ENCODE measurements around the gene TARBP2. TPM values are rescaled to one million over a fixed set of nuclear protein-coding genes. Genes with fewer than 3 reads are reported as not detected.

Gene TARBP2
- total RNA-seq, 1 donor from 2014 or later = 12.9 TPM

DNA sequence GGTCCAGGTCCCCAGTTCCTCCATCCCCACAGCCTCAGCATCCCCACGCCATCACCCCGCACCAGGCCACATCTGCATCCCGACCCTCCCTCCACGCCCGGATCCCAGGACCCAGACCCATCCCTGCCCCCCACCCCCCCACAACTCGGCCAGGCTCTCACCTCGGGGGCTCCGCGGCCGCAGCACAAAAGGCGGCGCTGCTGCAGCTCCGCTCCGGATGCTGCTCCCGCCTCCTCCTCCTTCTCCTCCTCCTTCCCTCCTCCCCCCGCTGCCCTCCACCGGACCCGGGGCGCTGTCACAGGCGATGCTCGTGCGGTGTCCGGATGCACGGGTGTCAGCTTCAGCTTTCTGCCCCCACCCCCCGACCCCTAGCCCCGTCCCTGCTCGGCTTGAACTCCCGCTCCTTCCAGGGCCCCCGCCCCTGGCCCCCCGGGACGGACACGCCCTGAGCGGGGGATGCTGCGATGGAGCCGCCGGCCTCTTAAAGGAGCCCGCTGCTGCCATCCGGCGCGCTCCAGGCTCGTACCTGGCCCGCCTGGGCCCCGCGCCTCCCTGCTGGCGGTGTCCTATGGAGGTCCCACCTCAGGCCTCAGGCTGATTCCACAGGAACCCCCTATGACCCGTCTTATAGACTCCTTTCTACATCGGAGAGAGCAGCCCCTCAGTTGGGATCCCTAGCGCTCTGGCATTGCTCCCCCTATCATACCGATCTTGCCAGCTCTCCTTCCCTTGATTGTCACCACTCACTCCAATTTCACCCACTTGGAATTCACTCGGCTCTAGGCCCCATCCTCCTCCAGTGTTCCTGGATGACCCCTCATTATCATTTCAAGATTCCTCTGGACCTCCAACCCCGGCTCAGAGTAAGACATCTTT is 1.6 kb upstream of the TARBP2 start, which contains the start of gene MAP3K12:
TSS of gene MAP3K12 (minus strand) at position 193 of the 876 bp plus-strand sequence. CDS start 12,067 bp downstream, outside the sequence.
- Histone ChIP-seq H3K9me3 (replicated peaks) (no peaks in the 10 kb centered on the region), H3K27me3 (ENCODE audit: low read depth) (no peaks in the 10 kb centered on the region), H3K36me3 (peaks cover 5% of the 10 kb centered on the region), H3K4me3 (peak within 1 kb of the TSS; percentile 80), H3K27ac (replicated peaks) (peak within 1 kb of the TSS; percentile 99), H3K4me1 (peaks cover 63% of the 10 kb centered on the region)
- peak; percentile 68 for DNase-seq
- intact Hi-C loops (cut with micrococcal nuclease) = no loop called here
- TF ChIP-seq, protein P1, sequence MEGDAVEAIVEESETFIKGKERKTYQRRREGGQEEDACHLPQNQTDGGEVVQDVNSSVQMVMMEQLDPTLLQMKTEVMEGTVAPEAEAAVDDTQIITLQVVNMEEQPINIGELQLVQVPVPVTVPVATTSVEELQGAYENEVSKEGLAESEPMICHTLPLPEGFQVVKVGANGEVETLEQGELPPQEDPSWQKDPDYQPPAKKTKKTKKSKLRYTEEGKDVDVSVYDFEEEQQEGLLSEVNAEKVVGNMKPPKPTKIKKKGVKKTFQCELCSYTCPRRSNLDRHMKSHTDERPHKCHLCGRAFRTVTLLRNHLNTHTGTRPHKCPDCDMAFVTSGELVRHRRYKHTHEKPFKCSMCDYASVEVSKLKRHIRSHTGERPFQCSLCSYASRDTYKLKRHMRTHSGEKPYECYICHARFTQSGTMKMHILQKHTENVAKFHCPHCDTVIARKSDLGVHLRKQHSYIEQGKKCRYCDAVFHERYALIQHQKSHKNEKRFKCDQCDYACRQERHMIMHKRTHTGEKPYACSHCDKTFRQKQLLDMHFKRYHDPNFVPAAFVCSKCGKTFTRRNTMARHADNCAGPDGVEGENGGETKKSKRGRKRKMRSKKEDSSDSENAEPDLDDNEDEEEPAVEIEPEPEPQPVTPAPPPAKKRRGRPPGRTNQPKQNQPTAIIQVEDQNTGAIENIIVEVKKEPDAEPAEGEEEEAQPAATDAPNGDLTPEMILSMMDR (IDR thresholded peaks at IDR 0.05; ENCODE audit: borderline replicate concordance) = no peak

- Histone ChIP-seq H3K9me3 (replicated peaks) (no peaks in the 10 kb centered on the region), H3K27me3 (ENCODE audit: low read depth) (no peaks in the 10 kb centered on the region), H3K4me1 (peaks cover 63% of the 10 kb centered on the region), H3K27ac (replicated peaks) (peak overlapping the region; percentile 99), H3K4me3 (peak overlapping the region; percentile 80), H3K36me3 (peaks cover 13% of the 10 kb centered on the region)
- TF ChIP-seq, protein P1 (IDR thresholded peaks at IDR 0.05; ENCODE audit: borderline replicate concordance) = no peak
- peak; percentile 52 for DNase-seq
- intact Hi-C loops (cut with micrococcal nuclease) = no loop called here
These were observed 824 bp upstream of the TARBP2 start for GRCh38 chr12:53500142-53500775.

GRCh38 chr12:53501615-53502181 is 615 bp downstream of the TARBP2 start:
- Histone ChIP-seq H3K27ac (replicated peaks) (peak overlapping the region; percentile 99), H3K4me3 (peak overlapping the region; percentile 80), H3K4me1 (peaks cover 51% of the 10 kb centered on the region), H3K36me3 (peaks cover 27% of the 10 kb centered on the region), H3K9me3 (replicated peaks) (no peaks in the 10 kb centered on the region), H3K27me3 (ENCODE audit: low read depth) (no peaks in the 10 kb centered on the region)
- TF ChIP-seq, protein P1 (IDR thresholded peaks at IDR 0.05; ENCODE audit: borderline replicate concordance) = no peak
- intact Hi-C loops (cut with micrococcal nuclease) = no loop called here
- no peak for DNase-seq

DNA sequence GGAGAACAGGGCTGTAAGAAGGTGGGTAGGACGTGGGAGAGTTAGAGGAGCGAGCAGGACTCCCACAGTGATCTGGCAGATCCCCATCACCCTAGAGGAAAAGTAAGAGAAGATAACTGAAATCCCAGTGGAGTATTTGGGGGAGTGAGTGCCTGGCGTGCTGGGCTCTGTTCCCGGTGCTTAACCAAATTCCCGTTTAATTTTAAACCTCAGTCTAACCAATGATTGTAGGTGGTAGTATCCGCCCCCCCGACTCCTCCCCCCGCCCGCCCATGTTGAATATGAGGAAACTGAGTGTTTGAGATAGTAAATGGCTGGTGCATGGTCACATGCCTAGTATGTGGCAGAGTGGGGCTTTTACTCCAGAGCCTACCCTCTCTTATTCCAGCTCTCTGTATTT is 1.2 kb downstream of the TARBP2 start:
- intact Hi-C loops (cut with micrococcal nuclease) = no loop called here
- peaks cover 47% of the 10 kb centered on the region for H3K4me1 ChIP-seq
- no peaks in the 10 kb centered on the region for H3K27me3 ChIP-seq (ENCODE audit: low read depth)
- peak overlapping the region; percentile 99 for H3K27ac ChIP-seq (replicated peaks)
- peaks cover 34% of the 10 kb centered on the region for H3K36me3 ChIP-seq
- no peak for DNase-seq
- H3K4me3 ChIP-seq = peak overlapping the region; percentile 80
- no peaks in the 10 kb centered on the region for H3K9me3 ChIP-seq (replicated peaks)
- TF ChIP-seq, protein P1 (IDR thresholded peaks at IDR 0.05; ENCODE audit: borderline replicate concordance) = no peak

DNA sequence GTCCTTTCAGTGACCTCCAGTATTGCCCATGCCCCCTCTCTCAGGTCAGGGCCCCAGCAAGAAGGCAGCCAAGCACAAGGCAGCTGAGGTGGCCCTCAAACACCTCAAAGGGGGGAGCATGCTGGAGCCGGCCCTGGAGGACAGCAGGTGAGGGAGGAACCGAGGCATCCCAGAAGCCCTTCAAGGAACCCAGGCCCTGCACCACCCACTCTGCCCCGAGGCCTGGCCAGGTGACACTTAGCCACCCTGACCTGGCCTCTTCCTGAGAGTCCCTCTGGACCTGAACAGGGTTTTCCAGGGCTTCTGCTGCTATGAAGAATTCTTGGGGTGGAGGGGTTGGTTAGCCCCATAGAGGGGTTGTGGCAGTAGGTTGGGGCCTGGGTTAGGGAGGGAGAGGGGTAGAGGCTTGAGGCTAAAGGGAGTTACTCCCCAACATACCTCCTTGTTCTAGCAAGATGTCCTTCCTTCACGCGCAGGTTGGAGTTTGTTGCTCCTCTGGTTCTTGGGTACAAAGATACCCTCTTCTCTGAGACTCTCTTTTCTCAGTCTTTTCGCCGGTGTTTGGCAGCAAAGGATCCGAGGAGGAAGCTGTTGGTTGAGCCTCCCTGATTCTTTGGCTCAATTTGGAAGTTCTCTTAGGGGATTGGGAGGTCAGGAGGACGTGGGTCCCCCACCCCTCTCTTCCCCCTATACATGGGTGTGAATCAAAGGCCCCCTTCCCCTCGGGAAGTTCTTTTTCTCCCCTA is 2.1 kb downstream of the TARBP2 start:
- DNase-seq = no peak
- peaks cover 36% of the 10 kb centered on the region for H3K36me3 ChIP-seq
- no peaks in the 10 kb centered on the region for H3K9me3 ChIP-seq (replicated peaks)
- peak overlapping the region; percentile 80 for H3K4me3 ChIP-seq
- no peaks in the 10 kb centered on the region for H3K27me3 ChIP-seq (ENCODE audit: low read depth)
- intact Hi-C loops (cut with micrococcal nuclease) = no loop called here
- TF ChIP-seq, protein P1 (IDR thresholded peaks at IDR 0.05; ENCODE audit: borderline replicate concordance) = no peak
- peaks cover 48% of the 10 kb centered on the region for H3K4me1 ChIP-seq
- H3K27ac ChIP-seq (replicated peaks) = peak overlapping the region; percentile 99

Measured in left ventricle myocardium inferior (tissue), 1 donor.